Measurements from ENCODE around the gene DDX25. TPM values are rescaled to one million over a fixed set of nuclear protein-coding genes. Genes with fewer than 3 reads are reported as not detected.

Gene DDX25
- total RNA-seq, 1 experiment from 2014 or later = not detected

- no peak for DNase-seq (ENCODE audit: low read depth in 1 of 2, low spot score in 2 of 2)
- H3K4me3 ChIP-seq = no peak overlapping the region
Measured at GRCh38 chr11:125975634-125976033, 71.3 kb downstream of the DDX25 start.

DNA sequence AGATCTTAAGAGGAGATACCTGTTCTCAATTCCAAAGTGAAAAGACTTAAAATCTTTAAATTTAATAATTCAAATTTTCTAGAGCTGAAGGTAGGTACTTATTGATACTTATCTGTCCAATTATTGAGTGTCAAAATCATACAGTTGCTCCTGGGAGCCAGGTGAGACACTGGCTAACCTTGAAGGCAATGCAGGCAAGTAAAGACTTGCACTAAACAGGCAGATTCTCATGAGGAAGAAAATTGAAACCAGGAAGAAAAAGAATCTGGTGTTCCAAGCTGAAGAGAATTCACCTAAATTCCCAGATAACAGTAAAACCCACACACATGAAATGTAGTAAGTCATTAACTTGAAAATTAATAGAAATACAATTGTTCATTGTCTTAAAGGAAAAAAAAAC, 71.8 kb downstream of the DDX25 start:
- no peaks in the 10 kb centered on the region for H3K27me3 ChIP-seq (replicated peaks)
- no peak overlapping the region for H3K4me3 ChIP-seq
- no peaks in the 10 kb centered on the region for H3K36me3 ChIP-seq
- no peaks in the 10 kb centered on the region for H3K9me3 ChIP-seq (replicated peaks)
- no peak for DNase-seq (ENCODE audit: low read depth in 1 of 2, low spot score in 2 of 2)
- H3K4me1 ChIP-seq (replicated peaks) = peaks cover 15% of the 10 kb centered on the region
- no peak overlapping the region for H3K27ac ChIP-seq

More at GRCh38 chr11:125975634-125976033, 71.3 kb downstream of the DDX25 start:
- no peaks in the 10 kb centered on the region for H3K27me3 ChIP-seq (replicated peaks)
- peaks cover 15% of the 10 kb centered on the region for H3K4me1 ChIP-seq (replicated peaks)
- H3K36me3 ChIP-seq = no peaks in the 10 kb centered on the region
- H3K9me3 ChIP-seq (replicated peaks) = no peaks in the 10 kb centered on the region
- no peak overlapping the region for H3K27ac ChIP-seq

DNA sequence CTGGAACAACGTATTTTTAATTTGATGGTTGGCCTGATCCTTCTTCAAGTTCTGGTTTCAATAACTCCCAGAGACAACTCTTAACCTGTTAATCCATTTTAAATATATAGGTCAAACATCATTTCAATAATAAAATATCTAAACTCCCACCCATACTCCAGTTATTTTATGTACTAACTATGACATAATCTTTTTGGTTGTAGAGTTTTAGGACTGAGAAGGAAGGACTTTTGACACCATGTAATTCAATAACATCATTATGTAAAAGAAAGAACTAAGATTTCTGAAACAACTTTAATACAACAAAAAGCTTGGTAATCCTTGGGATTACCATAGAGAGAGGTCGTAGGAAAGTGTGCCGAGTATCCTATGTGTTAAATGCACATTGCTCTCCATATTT, 73.0 kb downstream of the DDX25 start:
- H3K27ac ChIP-seq = no peak overlapping the region
- no peak overlapping the region for H3K4me3 ChIP-seq
- H3K9me3 ChIP-seq (replicated peaks) = no peaks in the 10 kb centered on the region
- H3K27me3 ChIP-seq (replicated peaks) = no peaks in the 10 kb centered on the region
- peaks cover 15% of the 10 kb centered on the region for H3K4me1 ChIP-seq (replicated peaks)
- no peak for DNase-seq (ENCODE audit: low read depth in 1 of 2, low spot score in 2 of 2)
- no peaks in the 10 kb centered on the region for H3K36me3 ChIP-seq

DNA sequence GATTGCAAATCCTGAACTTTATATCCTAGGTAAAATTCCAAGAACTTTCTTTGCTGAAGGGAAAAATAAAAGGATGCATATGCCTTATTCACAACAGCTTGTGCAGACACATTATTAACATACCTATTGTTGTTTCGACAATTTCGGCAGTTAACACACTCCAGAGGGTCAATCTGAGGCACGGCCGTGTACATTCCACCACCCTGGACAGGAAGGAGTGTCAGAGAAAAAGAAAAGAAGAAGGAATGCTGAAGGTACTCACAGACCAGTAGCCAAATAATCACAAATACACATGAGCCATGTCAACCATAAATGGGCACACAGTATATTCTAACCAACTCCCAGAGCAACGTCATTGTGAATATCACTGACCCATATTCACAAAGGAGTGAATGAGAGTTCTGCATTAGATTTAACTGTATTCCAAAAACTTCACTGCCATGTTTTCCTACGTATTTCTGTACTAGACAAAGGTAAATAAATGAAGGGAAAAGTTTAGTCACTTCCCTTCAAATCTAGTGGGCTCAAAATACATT, 73.9 kb downstream of the DDX25 start:
- no peaks in the 10 kb centered on the region for H3K9me3 ChIP-seq (replicated peaks)
- peak overlapping the region; percentile 28 for H3K27ac ChIP-seq
- H3K4me1 ChIP-seq (replicated peaks) = peaks cover 21% of the 10 kb centered on the region
- H3K36me3 ChIP-seq = no peaks in the 10 kb centered on the region
- H3K4me3 ChIP-seq = no peak overlapping the region
- peak in 1 of 2 experiments; percentile 41 for DNase-seq (ENCODE audit: low read depth in 1 of 2, low spot score in 2 of 2)
- no peaks in the 10 kb centered on the region for H3K27me3 ChIP-seq (replicated peaks)

Other genes starting within 250 kb of the DDX25 start
- gene ACRV1, start 223.7 kb upstream of the DDX25 start, total RNA-seq (2014; rRNA removed; shearing (Covaris generic)) = not detected in 2 replicates
- not detected in 2 replicates for gene PATE1, start 158.2 kb upstream of the DDX25 start, total RNA-seq (2014; rRNA removed; shearing (Covaris generic))
- gene PATE2, start 125.7 kb upstream of the DDX25 start, total RNA-seq (2014; rRNA removed; shearing (Covaris generic)) = 0.50 TPM in 1 of 2 replicates, not detected in the other
- gene PATE3, start 116.4 kb upstream of the DDX25 start, total RNA-seq (2014; rRNA removed; shearing (Covaris generic)) = not detected in 2 replicates
- gene PATE4, start 71.2 kb upstream of the DDX25 start, total RNA-seq (2014; rRNA removed; shearing (Covaris generic)) = not detected in 2 replicates
- gene HYLS1, start 16.8 kb upstream of the DDX25 start, total RNA-seq (2014; rRNA removed; shearing (Covaris generic)) = 13.1 and 15.4 TPM in 2 replicates
- gene PUS3, start 1.3 kb upstream of the DDX25 start, total RNA-seq (2014; rRNA removed; shearing (Covaris generic)) = 5.4 and 6.8 TPM in 2 replicates
- gene VSIG10L2, start 41.5 kb downstream of the DDX25 start, total RNA-seq (2014; rRNA removed; shearing (Covaris generic)) = not detected in 2 replicates
- 1.3 and 2.8 TPM in 2 replicates for gene CDON, start 158.4 kb downstream of the DDX25 start, total RNA-seq (2014; rRNA removed; shearing (Covaris generic))

Measured in SJSA1 (cell line).